Islet precursor cell (in vitro differentiated cells): ENCODE data around the gene SGK1.
"Not testable (repeated sequence)": the region's sequence is repeated elsewhere in the genome, so short reads cannot be mapped to it uniquely, and the experiment has no call there.

Experiments used
- DNase-seq: peaks from one replicate; pipeline ENCODE4 v3.0.0-alpha.2; 2018

SGK1 gene

DNA sequence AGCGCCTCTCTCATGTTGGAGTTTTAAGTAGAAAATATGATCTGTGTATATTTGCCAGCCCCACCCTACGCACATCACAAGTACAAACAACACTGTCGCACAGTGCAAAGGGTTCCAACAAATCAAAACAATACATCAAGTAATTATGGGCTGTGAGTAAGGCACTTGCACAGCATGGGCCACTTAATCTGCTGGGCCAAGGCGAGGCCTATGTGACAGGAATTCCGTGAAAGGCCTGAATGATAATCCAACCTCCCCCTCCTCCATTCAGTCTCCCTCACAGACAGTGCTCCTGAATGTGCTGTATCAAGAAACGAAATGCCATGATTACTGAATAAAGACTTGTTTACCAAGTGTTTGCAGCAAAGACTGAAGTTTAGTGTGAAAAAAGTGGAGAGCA is 135.4 kb downstream of the SGK1 start:
- no peak for DNase-seq

DNA sequence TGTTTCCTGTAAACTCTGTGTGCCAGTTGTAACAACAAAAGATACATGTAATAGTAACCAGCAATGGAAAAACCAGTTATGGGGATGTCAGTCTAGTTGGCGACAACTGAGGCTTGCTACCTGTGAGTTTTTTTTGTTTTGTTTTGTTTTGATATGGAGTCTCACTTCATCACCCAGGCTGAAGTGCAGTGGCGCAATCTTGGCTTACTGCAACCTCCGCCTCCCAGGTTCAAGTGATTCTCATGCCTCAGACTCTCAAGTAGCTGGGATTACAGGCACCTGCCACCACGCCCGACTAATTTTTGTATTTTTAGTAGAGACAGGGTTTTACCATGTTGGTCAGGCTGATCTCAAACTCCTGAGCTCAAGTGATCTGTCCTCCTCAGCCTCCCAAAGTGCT is 136.2 kb downstream of the SGK1 start:
- DNase-seq, result not testable (repeated sequence)

DNA sequence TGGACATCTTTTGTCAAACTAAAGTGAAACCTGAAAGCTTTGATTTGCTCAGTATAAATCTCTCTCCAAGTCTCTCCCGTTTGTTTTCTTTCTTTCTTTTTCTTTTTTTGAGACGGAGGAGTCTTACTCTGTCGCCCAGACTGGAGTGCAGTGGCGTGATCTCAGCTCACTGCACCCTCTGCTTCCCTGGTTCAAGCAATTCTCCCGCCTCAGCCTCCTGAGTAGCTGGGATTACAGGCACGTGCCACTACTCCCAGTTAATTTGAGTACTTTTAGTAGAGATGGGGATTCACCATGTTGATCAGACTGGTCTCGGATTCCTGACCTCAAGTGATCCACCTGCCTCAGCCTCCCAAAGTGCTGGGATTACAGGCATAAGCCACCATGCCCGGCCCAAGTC is 136.7 kb downstream of the SGK1 start:
- not testable (repeated sequence) for DNase-seq

DNA sequence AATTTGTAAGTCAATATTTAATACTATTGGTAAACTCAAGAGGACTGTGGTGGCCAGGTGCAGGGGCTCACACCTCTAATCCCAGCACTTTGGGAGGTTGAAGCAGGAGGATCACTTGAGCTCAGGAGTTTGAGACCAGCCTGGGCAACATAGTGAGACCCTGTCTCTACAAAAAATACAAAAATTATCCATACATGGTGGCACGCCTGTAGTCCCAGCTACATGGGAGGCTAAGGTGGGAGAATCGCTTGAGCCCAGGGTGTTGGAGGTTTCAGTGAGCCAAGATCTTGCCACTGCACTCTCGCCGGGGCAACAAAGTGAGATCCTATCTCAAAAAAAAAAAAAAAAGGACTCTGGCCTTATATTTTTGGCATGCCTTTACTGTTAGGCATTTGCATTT is 137.4 kb downstream of the SGK1 start:
- not testable (repeated sequence) for DNase-seq

DNA sequence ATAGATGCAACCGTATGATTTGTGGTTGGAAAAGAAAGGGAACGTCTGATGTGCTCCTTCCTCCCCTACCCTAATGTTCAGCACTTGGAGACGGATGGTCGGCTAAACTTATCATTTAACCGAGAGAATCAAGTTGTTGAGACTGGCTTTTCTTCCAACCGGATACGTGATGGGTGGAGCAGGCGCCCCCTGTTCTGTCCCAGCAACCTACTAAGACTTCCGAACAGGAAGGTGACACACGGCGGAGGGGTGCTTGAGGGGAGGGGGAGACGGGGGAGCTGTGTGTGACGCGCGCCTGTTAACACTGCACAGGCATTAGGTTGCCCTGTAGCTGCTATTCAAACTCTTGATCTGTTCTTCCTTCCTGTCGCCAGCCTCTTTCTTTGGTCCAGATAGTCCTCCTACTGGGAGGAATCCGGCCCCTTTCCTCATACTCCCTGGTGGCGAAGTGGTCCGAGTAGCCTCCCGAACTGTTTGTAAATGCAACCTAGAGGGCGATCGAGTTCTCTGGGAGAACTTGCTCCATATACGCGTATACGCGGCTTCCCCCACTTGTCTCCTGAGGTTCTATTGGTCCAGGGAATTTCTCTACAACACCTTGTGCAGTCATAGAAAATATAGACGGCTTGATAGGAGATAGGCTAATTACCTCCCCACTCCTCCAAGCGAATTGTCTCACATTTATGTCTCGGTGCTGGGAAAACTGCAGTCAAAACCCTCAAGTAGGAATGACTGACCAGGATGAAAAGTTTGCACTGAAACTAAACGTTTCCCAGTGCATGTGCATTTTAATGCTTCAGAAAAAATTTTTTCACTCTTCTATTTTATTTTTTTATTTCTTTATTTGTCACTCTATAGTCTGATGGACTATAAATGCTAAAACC is 139.5 kb downstream of the SGK1 start:
- DNase-seq, result peak; percentile 96

DNA sequence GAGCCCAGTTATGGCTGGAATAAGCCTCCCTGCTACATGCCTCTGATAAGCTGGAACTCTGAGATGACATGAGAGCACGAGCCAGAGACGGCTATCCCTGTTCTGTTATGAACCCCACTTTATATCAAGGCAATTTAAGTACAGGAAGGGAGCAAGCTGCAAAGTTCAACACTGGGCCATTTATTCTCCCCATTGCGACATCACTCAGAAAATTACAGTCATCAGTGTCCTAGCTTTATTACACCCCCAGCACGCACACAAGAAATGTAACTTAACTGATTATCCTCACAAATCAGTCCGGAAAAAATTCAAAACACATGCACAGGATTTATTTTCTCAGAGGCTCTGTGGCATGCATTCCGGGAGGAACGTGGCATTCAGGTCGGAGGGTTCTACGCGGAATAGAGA is 140.2 kb downstream of the SGK1 start:
- DNase-seq, result no peak

DNA sequence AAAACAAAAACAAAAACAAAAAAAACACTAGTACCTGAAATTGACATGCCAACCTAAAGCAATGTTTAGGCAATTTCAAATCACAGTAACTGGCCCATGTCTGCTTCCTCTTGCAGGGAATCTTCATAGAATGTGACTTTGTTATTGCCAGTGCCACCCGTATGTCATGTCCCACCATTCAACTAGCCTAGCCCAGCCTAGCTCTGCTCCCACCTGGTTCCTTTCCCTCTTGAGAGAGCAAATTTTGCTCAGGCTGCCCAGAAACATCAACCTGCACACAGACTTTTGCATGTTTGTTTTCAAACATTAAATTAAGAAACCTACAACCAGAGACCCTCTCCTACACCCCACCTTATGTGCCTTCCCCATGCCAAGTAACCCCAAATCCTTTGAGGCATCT is 140.7 kb downstream of the SGK1 start:
- DNase-seq, result no peak

DNA sequence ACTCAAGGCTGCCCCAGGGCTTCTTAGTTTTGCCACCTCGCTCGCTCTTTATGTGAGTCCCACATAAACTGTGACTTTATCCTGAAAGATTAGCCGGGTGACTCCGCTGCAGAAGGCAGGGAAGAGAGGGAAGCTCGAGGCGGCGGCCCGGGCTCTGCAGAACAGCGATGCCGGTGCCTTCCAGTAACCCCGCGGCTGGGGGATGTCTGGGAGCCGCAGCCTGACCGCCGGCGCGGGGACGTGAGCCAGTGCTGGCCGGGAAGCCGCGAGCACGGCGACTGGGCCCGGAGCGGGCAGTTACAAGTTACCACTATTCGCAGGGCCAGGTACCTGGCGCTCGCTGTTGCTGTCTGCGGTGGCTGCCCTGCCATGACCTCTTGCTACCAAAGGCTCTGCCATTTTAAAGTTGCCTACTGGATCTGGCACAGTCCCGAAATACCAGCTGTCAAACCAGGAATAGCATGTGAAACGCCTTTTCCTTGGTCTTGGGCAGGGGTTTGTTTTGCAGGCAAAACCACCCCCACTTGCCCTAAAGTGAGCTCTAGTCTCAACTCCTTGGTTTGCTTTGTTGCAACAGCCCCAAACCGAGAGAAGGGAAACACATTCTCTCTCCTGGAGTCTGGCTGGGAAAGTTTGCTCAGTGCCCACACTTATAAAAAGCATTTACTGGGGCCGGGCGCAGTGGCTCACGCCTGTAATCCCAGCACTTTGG is 141.5 kb downstream of the SGK1 start:
- DNase-seq, result peak; percentile 83

DNA sequence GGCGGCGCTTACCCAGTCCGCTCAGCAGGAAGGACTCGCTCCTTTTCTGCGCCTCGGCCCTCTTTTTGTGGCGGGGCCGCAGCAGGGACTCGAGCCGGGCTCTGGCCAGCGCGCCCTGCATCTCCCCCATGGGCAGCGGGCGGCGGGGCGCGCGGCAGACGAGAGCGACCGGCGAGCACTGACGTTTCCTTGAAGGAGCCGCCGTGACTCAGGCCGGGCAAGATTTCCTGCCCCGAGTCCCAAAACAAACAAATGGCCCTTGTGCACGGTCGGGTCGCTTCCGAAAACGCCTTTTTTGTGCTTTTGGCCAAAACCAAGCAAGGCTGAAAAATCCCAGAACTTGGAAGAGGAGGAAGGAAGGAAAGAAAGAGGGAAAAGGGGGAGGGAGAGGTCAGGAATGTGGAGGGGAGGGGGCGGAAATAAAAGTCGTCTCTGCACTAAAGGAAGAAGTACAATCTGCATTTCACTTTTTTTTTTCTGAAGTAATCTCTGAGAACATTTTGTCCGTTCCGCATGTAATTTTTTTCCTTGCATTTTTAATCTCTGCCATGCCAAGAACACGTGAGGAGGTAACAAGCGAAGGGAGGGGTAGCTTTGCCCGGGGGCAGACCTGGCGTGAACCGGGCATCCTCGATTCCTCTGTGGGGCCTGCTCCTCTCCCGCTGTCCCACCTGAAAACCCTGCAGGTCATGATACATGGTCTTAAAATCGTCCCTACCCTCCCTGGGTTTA is 142.2 kb downstream of the SGK1 start:
- DNase-seq, result peak; percentile 89

DNA sequence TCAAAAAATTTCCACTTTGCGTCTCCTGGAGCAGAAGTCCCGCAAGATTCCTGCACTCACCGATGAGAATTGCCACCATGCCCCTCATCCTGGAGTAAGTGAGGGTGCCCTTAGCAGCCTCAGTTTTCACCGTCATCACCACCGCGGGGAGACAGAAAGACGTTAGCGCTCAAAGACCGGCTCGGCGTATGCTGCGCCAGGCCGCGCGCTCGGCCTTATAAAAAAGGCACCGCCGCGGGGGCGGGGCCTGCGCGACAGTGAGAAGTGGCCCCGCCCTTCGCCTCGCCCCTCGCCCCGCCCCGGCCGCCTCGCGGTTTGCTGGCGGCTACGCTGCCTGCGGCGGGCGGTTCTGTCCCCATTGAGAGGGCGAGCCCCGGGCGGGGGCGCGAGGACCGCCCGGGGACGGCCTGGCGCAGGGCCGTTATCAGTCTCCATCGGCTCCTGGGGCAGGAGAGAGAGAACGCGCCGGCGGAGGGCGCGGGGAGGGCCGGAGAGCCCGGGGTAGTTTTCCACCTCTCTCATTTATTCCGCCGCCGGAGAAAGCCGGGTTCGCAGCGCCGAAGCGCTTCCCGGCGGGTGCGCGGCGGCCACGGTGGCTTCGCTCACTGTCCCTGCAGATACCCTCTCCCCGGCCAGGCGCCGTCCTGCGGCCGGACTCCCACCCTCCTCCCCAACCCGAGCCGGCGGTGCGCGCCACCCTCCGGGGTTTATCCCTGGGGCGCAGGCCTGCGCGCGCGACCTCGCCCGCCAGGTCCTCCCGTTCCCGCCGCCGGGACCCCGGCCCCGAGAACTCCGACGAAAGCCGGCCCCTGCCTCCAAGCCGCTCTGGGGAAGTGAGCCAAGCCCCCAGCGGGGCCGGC is 143.0 kb downstream of the SGK1 start:
- peak; percentile 95 for DNase-seq

DNA sequence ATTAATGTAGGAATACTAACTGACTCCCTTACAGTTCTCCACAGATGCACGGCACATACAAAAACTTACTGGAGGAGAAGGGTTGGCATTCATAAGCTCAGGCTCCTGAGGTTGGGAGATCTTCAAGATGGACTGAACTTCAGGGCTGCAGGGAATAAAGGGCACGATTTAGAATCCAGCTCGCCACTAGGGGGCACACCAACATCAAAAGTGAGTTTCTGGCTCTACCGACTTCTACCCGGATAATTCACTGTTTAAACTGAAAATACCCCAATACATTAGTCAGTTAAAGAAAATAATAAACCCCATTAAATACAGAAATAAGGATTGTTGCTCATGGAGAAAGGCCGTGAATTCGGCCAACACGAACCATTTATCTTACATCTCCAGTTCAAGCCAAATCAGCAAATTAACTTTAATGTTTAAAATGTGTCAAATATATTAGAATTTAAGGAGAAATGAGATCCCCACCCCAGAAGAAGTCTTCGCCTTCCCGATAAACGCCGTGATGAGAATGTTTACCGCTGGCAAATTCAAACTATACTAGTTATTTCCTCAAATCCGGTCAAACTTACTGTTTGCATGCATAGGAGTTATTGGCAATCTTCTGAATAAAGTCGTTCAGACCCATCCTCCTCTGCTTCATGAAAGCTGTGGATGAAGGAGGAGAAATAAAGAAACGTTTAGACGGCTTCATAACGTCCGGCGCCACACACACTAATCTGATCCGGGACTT is 143.8 kb downstream of the SGK1 start:
- peak; percentile 87 for DNase-seq

DNA sequence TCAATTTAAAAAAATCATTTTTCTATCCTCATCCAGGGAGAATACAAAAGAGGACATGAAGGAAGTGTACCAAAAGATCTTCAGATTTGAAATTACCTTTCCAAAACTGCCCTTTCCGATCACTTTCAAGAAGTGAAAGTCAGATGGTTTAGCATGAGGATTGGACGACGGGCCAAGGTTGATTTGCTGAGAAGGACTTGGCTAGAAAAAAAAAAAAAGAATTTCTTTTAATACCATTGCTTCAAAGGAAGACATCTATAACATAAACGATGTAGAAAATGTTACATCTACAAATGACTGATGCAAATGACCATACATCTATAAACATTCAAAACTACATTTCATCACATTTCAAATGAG is 144.6 kb downstream of the SGK1 start:
- no peak for DNase-seq

DNA sequence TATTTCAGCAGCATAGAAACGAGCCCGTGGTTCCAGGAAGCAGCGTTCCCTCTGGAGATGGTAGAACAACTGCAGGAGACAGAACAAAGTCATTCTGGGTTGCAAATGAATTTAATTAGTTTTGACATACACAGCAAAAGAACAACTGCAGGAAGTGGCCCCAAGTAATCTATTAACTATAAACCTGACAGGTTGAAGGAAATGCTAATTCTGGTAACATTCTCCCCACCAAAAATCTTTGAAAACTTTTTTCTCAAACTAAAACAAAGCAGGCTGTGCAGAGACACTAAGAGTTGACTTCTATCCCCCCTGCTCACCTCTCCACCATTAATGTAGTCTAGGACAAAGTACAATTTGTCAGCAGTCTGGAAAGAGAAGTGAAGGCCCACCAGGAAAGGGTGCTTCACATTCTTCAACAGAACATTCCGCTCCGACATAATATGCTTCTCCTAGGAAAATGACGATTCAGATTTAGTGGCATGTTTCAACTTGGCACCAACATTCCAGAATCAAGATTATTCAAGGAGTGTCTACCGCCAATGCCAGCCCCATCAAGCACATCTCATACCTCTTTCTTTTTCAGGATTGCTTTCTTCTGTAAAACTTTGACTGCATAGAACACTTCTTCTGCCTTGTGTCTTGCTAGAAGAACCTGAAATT is 145.1 kb downstream of the SGK1 start:
- DNase-seq, result no peak

DNA sequence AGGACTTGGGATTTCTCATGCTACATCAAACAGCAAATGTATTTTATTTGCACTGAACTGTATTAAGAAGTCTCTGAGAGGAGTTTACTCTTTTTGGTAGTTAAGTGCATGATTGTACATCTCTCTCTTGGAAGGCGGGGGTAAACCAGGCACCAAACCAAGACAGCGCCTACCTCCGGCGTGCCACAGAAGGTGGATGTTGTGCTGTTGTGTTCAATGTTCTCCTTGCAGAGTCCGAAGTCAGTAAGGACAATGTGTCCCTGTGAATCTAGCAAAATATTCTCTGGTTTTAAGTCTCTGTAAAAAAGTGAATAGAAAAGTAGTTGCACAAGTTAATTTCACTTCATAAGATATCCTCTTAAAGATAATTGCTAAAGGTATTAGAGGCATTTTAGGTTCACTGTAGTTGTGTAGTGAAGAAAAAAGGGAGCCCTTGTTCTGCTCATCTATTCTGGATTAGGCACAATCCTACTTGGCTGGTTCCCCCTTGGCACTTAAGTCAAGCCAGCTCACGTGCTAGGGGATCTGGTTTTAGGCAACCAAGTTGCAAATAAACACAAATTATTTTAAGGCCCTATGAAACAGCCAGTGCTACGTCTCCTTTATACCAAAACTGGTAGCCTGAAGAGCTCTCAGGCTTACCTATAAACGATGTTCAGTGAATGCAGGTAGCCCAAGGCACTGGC is 145.7 kb downstream of the SGK1 start:
- no peak for DNase-seq

DNA sequence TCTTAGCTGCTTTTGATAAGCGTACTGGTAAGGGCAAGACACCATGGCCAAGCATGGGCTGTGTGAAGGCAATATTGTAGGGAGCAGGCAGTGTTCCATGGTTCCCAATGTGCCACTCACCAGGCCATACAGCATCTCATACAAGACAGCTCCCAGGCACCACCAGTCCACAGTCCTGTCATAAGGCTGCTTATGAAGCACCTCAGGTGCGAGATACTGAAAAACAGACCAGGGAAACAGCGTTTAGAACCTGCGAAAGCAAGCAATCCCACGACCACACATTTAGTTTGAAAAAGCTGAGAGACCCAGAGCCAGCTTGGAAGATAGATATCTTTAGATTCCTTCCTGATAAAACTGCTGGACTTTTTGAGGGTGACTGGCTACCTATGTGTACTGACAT is 146.4 kb downstream of the SGK1 start:
- DNase-seq, result no peak

DNA sequence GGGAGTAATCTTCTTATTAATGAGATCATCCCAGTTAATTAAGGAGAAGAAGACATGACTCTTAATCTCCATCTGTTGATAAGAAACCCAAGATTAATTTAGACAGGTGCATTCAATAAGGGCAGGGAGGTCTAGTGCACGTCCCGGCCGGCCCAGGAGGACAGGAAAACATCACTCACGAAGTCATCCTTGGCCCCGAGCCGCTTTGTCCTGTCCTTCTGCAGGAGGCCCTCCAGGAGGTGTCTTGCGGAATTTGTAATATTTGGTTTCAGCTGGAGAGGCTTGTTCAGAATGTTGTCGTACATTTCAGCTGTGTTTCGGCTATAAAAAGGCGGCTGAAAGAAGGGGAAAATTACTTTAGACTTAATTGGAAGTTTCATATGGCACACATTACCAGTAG is 147.1 kb downstream of the SGK1 start:
- DNase-seq, result peak; percentile 74

DNA sequence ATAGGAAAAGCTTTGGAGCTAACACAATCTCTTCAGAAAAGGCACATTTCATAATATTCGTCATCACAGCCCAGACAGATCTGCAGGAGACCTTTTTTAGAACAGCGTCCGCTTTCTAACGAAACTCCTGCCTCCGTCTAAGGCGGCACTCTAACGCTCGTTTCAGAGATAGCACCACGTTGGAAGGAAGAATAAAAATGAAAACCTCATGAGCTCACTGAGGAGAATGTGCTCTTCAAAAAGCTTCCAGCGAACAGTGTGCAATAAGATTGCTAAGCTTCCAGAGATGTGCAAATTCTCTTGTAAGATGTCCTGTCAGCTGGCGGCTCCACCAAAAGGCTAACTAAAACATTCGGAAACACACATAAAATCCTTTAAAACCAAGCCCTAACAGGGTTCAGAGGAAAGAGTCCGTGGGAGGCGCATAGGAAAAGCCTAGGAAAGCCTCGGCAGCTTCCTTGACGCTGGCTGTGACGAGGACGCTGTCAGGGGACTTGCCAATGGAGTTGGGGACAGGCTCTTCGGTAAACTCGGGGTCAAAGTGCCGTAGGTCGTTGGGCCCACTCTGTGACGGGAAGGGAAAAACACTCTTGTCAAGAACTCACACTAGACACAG is 147.9 kb downstream of the SGK1 start:
- DNase-seq, result no peak

DNA sequence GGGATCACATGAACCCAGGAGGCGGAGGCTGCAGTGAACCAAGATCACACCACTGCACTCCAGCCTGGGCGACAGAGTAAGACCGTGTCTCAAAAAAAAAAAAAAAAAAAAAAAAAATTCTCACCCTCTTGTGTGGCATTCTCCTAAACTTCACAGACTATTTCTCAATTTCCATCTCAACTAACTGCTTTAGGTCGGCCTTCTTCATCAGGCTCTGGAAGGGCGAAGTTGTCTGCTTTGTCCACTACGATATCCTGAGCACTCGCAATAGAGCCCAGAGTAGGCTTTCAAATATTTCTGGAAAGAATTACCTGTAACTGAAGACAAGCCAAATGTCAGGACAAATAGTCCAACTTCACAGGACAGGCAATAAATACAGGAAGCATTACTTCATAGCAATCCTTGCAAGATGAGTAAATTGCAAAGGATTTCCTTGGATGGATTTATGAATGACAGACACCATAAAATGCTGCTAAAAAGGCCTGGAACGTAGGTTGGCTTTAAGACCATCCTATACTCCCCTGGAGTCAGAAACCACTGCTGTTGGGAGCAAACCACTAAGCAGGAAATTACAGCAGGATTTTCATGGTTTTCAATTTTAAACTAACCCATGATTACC is 149.2 kb downstream of the SGK1 start:
- no peak for DNase-seq

DNA sequence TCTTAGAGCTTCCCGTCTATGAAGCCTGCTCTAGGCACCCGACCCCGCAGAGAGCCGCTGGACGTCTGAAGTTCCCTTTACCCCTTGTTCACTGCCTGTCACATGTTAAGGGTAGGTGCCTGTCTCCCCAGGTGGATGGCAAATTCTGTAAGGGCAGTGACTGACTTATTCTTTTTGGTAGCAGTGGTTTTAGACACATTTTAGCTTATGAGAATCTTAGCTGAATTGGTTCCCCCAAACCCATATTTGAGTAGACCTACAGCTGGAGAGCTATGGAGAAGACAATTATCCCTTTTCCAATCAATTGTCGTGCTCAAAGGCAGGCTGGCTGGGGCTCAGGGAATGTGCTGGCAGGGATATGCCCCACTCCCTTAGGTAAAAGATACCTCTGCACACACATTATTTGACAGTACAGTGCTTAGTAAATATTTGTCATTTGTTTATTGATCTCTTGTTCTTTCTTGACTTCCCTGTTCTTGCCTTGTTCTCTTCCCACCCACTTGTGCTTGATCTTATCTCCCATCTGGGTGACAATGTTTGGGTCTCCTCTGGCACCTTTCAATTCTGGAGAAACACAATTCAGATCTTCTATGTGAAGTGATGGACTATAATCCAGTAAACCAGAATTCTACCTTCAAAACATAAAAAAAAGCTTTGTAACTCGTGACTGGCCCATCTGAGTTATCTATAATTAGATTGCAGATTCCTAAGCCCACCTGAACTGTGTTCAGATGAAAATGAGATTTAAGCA is 151.2 kb downstream of the SGK1 start:
- no peak for DNase-seq
